Heart right ventricle (tissue), 16 donors: ENCODE data around the gene SKIC3. TPM values are rescaled to one million over a fixed set of nuclear protein-coding genes. Genes with fewer than 3 reads are reported as not detected.

Source experiments
- ATAC-seq, 8 donors: fragments of 200-7000 bp; cut with Tn5 transposase; one replicate each; pipeline ENCODE4 v1.9.1; 2020; ENCODE audit warnings: mild to moderate bottlenecking in 8 of 8, moderate library complexity in 8 of 8, moderate number of reproducible peaks in 1 of 8
- DNase-seq, 2 donors: peaks; one replicate each; pipeline ENCODE4 v3.0.0-alpha.2; 2020
- H3K27ac ChIP-seq, 10 donors: fragments of 200-600 bp; sonication (generic) in 2 of 10; one replicate each; pipeline versions ENCODE4 v1.5.0 to v1.8.0; 2020 to 2022; ENCODE audit warnings: mild to moderate bottlenecking in 3 of 10
- H3K27me3 ChIP-seq, 7 donors: fragments of 200-600 bp; one replicate each; pipeline ENCODE4 v1.8.0; 2021 to 2022; ENCODE audit warnings: mild to moderate bottlenecking in 2 of 7
- H3K36me3 ChIP-seq, 9 donors: fragments of 200-600 bp; sonication (generic) in 1 of 9; one replicate each; pipeline versions ENCODE4 v1.5.0 to v1.8.0; 2020 to 2022; ENCODE audit warnings: mild to moderate bottlenecking in 2 of 9
- H3K4me1 ChIP-seq, 9 donors: fragments of 200-600 bp; sonication (generic) in 1 of 9; one replicate each; pipeline versions ENCODE4 v1.5.0 to v1.8.0; 2020 to 2022; ENCODE audit warnings: mild to moderate bottlenecking in 4 of 9
- H3K4me3 ChIP-seq, 10 donors: fragments of 200-600 bp; sonication (generic) in 2 of 10; one replicate each; pipeline versions ENCODE4 v1.5.0 to v1.8.0; 2020 to 2022; ENCODE audit warnings: mild to moderate bottlenecking in 7 of 10, moderate library complexity in 2 of 10
- H3K9me3 ChIP-seq, 11 donors: fragments of 200-600 bp in 10 of 11; sonication (generic) in 2 of 11; one replicate each; pipeline versions ENCODE4 v1.5.0 to v1.8.0; 2013 to 2022; ENCODE audit warnings: mild to moderate bottlenecking in 2 of 11, control low read depth in 1 of 11, moderate library complexity in 1 of 11
- WGBS, 2 donors: extraction: QIAGEN DNeasy Blood & Tissue Kit; methylation state at CpG; one replicate each; pipeline ENCODE4 v1.1.7; 2013; ENCODE audit warnings: inconsistent platforms in 1 of 2; 5-methylcytosine and 5-hydroxymethylcytosine counted together
- intact Hi-C, 10 donors: fragments of 100-400 bp; cut with DNase I; formaldehyde crosslinking; loops; one replicate each; pipeline versions ENCODE4 v1.11.1 to v1.14.2; 2022
- polyA plus RNA-seq, 2 donors: library from polyadenylated mRNA; stranded (reverse); fragments of 200-250 nt; gene quantifications; one replicate each; pipeline ENCODE4 v1.2.3, GENCODE V29; 2013
- total RNA-seq, 10 donors: library from RNA; stranded (reverse); fragmentation: NEBNext Ultra II Directional in 3 of 10; extraction: Animal tissue kit (Norgen Biotek cat#: 25700) in 3 of 10; gene quantifications; one replicate each; pipeline versions ENCODE4 v1.2.1 to v1.2.4, GENCODE V29; 2021 to 2023
- TF ChIP-seq, protein P1 (sequence below), 9 donors: fragments of 200-600 bp; sonication (generic) in 2 of 9; IDR thresholded peaks; one replicate each; pipeline versions ENCODE4 v1.5.0 to v1.8.0; 2021 to 2022; ENCODE audit warnings: antibody characterized with exemption in 9 of 9, mild to moderate bottlenecking in 5 of 9, moderate library complexity in 1 of 9
- donor health status: Arrhythmogenic right ventricular cardiomyopathy.
- donor health status: ischemic (EF 13 %, LVEDD 7.1; RV severe dilation, severe dysfunction).
- donor health status: healthy with polysubstance abuse.
- donor health status: DM: no; HTN: yes; CAD: no.
- donor health status: DM: no; HTN: no; CAD: no.
- donor health status: ischemic (EF 25% LVEDD 6.9; RV normal size, moderate dysfunction).
- donor health status: ischemic (EF 25% LVEDD 5.7; RV mildly dilated, moderate dysfunction).
- donor health status: healthy.
- donor health status: DM: yes; HTN: yes; CAD: no.
- donor health status: Ischemic cardiomyopathy.
- donor health status: ischemic (EF 35%, LVEDD 5.7; RV mildly dilated, moderate dysfunction).
- donor health status: nonischemic (EF 11% LVEDD 7.7; RV severe dilation, severe dysfunction).
- donor health status: DM: yes; HTN: yes; CAD: no.
- donor health status: PGD.
- donor health status: ischemic (EF 29% LVEDD 5.4; RV normal size, mild dysfunction).
- donor health status: nonischemic (EF 23%, LVEDD 6.1; RV moderate dilation, normal function).

SKIC3 gene
- total and polyA plus RNA-seq, 12 donors, result 15.3 to 74.9 (median 68.0) TPM

DNA sequence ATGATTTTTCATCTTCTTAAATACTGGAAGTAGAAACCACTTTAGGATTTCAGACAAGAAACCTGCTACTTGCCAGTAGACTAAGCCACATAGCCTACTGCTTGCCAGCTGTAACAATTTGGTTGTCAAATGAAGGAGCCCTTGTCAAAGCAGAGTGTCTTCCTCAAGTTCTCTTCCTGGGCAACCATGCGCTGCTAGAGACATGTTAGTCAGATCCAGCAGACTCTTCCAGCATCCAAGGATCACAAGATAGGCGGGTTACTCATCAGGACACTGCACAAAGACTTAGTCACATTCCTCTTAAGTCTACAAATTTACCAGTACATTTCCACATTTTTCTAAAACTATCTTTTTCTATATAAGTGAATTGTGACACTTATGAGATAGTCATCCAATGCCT, 24.4 kb downstream of the SKIC3 start:
- TF ChIP-seq, protein P1, sequence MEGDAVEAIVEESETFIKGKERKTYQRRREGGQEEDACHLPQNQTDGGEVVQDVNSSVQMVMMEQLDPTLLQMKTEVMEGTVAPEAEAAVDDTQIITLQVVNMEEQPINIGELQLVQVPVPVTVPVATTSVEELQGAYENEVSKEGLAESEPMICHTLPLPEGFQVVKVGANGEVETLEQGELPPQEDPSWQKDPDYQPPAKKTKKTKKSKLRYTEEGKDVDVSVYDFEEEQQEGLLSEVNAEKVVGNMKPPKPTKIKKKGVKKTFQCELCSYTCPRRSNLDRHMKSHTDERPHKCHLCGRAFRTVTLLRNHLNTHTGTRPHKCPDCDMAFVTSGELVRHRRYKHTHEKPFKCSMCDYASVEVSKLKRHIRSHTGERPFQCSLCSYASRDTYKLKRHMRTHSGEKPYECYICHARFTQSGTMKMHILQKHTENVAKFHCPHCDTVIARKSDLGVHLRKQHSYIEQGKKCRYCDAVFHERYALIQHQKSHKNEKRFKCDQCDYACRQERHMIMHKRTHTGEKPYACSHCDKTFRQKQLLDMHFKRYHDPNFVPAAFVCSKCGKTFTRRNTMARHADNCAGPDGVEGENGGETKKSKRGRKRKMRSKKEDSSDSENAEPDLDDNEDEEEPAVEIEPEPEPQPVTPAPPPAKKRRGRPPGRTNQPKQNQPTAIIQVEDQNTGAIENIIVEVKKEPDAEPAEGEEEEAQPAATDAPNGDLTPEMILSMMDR (IDR thresholded peaks at IDR 0.05), result no peak
- Histone ChIP-seq H3K9me3 (no peaks in the 10 kb centered on the region), H3K27ac (no peak overlapping the region), H3K4me1 (peaks cover 0 to 14% (median 0%) of the 10 kb centered on the region in 9 donors), H3K27me3 (no peaks in the 10 kb centered on the region), H3K36me3 (peaks cover 0 to 99% (median 40%) of the 10 kb centered on the region in 9 donors), H3K4me3 (no peak overlapping the region)
- no peak for ATAC-seq
- no peak for DNase-seq
- intact Hi-C loops, result loop anchor here in 1 of 10 donors (5.0 kb wide), 1 partner anchor 43 kb away; no protein-coding TSS in a partner anchor
- 94 to 95% methylated on average over 2 of the region's 2 CpGs for WGBS, 2 donors

DNA sequence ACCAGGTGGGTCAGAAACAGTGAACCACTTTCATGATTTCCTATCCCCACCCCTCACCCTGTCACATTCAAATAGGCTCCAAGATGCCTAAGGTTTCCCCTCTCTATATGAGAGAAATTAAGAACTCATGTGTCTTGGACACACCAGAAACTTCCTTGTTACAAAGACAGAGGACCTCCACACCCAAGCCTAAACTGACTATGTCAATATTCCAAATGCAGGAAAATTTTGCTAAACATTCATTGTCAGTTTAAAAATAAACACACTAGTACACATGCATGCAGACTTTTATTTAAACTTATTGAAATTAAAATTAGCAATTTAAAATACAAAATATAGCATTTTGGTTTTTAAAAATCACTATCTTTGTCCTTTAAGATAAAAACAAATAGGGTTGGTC, 26.2 kb downstream of the SKIC3 start:
- ATAC-seq (no peak), DNase-seq (no peak)
- TF ChIP-seq, protein P1 (IDR thresholded peaks at IDR 0.05), result no peak
- Histone ChIP-seq H3K27me3 (no peaks in the 10 kb centered on the region), H3K4me3 (no peak overlapping the region), H3K27ac (no peak overlapping the region), H3K4me1 (peaks cover 0 to 7% (median 0%) of the 10 kb centered on the region in 9 donors), H3K36me3 (peaks cover 0 to 100% (median 52%) of the 10 kb centered on the region in 9 donors), H3K9me3 (no peaks in the 10 kb centered on the region)
- intact Hi-C loops, result no loop called here

DNA sequence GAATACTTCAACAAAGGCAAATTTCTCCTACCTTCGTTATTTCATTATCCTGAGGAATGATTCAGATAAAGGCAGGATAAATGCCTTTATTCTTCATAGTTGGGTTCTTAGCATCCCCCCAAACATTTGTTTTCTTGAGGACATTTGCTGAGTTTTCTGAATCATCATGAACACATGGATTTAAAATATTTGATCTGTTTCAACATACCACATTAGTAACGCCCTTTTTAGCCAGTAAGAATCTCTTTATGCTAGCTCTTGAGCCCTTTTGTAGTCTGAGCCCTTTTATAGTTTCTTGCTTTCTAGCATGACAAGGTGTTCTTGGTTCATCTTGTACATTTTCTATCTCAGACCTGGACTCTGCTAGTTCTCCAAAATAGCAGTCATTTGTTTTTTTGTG, 27.9 kb downstream of the SKIC3 start:
- WGBS, 2 donors, result 95 to 96% methylated on average over 2 of the region's 2 CpGs
- DNase-seq (no peak), ATAC-seq (no peak)
- Histone ChIP-seq H3K27me3 (no peaks in the 10 kb centered on the region), H3K36me3 (peaks cover 0 to 100% (median 58%) of the 10 kb centered on the region in 9 donors), H3K4me3 (no peak overlapping the region), H3K27ac (no peak overlapping the region), H3K4me1 (peaks cover 0 to 7% (median 0%) of the 10 kb centered on the region in 9 donors), H3K9me3 (no peaks in the 10 kb centered on the region)
- intact Hi-C loops, result no loop called here
- TF ChIP-seq, protein P1 (IDR thresholded peaks at IDR 0.05), result no peak

DNA sequence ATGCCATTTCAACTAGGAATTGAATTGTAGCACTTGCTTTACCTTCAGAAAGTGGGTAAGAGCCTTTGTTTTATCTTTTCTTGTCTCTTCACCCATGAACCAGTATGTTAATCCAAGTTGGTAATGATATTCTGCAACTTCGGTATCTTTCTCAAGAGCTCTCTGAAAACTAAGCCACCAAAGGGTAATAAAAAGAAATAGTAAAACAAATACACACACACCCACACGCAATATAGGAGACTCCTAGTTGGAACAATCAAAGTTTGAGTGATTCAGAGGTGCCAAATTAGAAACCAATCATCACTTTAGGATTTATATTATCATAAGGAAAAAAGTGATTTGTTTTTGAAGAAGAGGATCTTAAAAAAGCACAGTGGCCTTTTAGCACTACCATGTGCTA, 30.4 kb downstream of the SKIC3 start:
- intact Hi-C loops, result no loop called here
- Histone ChIP-seq H3K27me3 (no peaks in the 10 kb centered on the region), H3K27ac (no peak overlapping the region), H3K9me3 (no peaks in the 10 kb centered on the region), H3K36me3 (peaks cover 0 to 100% (median 59%) of the 10 kb centered on the region in 9 donors), H3K4me1 (no peaks in the 10 kb centered on the region), H3K4me3 (no peak overlapping the region)
- TF ChIP-seq, protein P1 (IDR thresholded peaks at IDR 0.05), result no peak
- DNase-seq (no peak), ATAC-seq (no peak)
- 85 to 95% methylated on average over 2 of the region's 2 CpGs for WGBS, 2 donors
